ENCODE measurements around the gene AMHR2. TPM values are rescaled to one million over a fixed set of nuclear protein-coding genes. Genes with fewer than 3 reads are reported as not detected.
"Not testable (repeated sequence)": the region's sequence is repeated elsewhere in the genome, so short reads cannot be mapped to it uniquely, and the experiment has no call there.

Gene AMHR2
- total RNA-seq, 1 experiment from 2014 or later, result not detected

DNA sequence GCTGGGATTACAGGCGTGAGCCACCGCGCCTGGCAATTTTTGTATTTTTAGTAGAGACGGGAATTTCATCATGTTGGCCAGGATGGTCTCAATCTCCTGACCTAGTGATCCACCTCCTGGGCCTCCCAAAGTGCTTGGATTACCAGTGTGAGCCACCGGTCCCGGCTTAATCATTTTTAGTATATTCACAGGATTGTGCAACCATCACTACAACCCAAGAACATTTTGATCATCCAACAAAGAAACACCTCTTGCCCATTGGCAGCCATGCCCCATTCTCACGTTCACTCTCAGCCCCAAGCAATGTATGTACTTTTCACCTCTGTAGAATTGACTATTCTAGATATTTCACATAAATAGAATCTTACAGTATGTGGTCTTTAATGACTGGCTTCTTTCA is 23.8 kb upstream of the AMHR2 start:
- no peak overlapping the region for H2BK120ac ChIP-seq (ENCODE audit: low read depth, low read length, poor library complexity, severe bottlenecking)
- H3K18ac ChIP-seq (ENCODE audit: insufficient read length, low read depth, low read length), result no peak overlapping the region
- no peaks in the 10 kb centered on the region for H3K23me2 ChIP-seq (ENCODE audit: insufficient read length, low read depth, low read length, poor library complexity, severe bottlenecking)
- H4K8ac ChIP-seq (replicated peaks; ENCODE audit: insufficient read length, low read depth, low read length), result no peak overlapping the region
- H2AK5ac ChIP-seq (ENCODE audit: insufficient read length, low read length), result no peak overlapping the region
- Mint-ChIP-seq H3K27ac (no peak overlapping the region), H3K36me3 (ENCODE audit: insufficient read depth in 1 of 3, low read depth in 3 of 3) (peaks cover 3 to 25% (median 9%) of the 10 kb centered on the region in 3 experiments), H3K4me3 (no peak overlapping the region), H3K27me3 (ENCODE audit: low read depth) (no peaks in the 10 kb centered on the region), H3K4me1 (no peaks in the 10 kb centered on the region), H3K9me3 (no peaks in the 10 kb centered on the region)
- no peak overlapping the region for H3K27ac ChIP-seq (ENCODE audit: insufficient read length, low read depth, low read length)
- H2BK20ac ChIP-seq (ENCODE audit: low read depth, low read length, poor library complexity, severe bottlenecking), result no peak overlapping the region
- H4K91ac ChIP-seq (ENCODE audit: insufficient read length, low read depth, low read length), result no peak overlapping the region
- H3K79me1 ChIP-seq (ENCODE audit: insufficient read depth, low read depth, low read length, poor library complexity, severe bottlenecking), result peaks cover 2% of the 10 kb centered on the region
- no peaks in the 10 kb centered on the region for H3K27me3 ChIP-seq (ENCODE audit: insufficient read depth, low read length)
- H3K23ac ChIP-seq (ENCODE audit: insufficient read length, low read depth, low read length), result no peak overlapping the region
- DNase-seq, result no peak
- no peak overlapping the region for H2AFZ ChIP-seq (ENCODE audit: low read length)
- no peaks in the 10 kb centered on the region for H4K20me1 ChIP-seq (ENCODE audit: control insufficient read depth, insufficient read depth, insufficient read length)
- H4K5ac ChIP-seq (ENCODE audit: insufficient read length, low read depth, low read length), result no peak overlapping the region
- H2BK15ac ChIP-seq (ENCODE audit: low read depth, low read length), result no peak overlapping the region
- H3K14ac ChIP-seq (ENCODE audit: insufficient read depth, low read length), result no peak overlapping the region
- H3K4me1 ChIP-seq (ENCODE audit: insufficient read depth, low read length), result no peaks in the 10 kb centered on the region
- H3K4ac ChIP-seq (ENCODE audit: low read depth, low read length), result no peak overlapping the region
- TF ChIP-seq, protein P1, sequence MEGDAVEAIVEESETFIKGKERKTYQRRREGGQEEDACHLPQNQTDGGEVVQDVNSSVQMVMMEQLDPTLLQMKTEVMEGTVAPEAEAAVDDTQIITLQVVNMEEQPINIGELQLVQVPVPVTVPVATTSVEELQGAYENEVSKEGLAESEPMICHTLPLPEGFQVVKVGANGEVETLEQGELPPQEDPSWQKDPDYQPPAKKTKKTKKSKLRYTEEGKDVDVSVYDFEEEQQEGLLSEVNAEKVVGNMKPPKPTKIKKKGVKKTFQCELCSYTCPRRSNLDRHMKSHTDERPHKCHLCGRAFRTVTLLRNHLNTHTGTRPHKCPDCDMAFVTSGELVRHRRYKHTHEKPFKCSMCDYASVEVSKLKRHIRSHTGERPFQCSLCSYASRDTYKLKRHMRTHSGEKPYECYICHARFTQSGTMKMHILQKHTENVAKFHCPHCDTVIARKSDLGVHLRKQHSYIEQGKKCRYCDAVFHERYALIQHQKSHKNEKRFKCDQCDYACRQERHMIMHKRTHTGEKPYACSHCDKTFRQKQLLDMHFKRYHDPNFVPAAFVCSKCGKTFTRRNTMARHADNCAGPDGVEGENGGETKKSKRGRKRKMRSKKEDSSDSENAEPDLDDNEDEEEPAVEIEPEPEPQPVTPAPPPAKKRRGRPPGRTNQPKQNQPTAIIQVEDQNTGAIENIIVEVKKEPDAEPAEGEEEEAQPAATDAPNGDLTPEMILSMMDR (conservative IDR thresholded peaks at IDR 0.05), result no peak
- no peaks in the 10 kb centered on the region; the same call in 1 of the 2 replicates for H3K79me2 ChIP-seq (ENCODE audit: insufficient read depth, low read length)
- WGBS (ENCODE audit: extremely low coverage, insufficient read length, low lambda C conversion rate), result no CpG with 5 or more reads among the region's 7 CpGs
- no peak overlapping the region for H3K9ac ChIP-seq (ENCODE audit: extremely low read depth, insufficient read length, low read length)
- H3K9me3 ChIP-seq (ENCODE audit: control insufficient read depth, low read depth, low read length), result no peaks in the 10 kb centered on the region
- H3T11ph ChIP-seq (ENCODE audit: low read length), result no peak overlapping the region
- H2BK5ac ChIP-seq (ENCODE audit: insufficient read length, low read length), result no peak overlapping the region
- H2BK12ac ChIP-seq (ENCODE audit: insufficient read length, low read depth, low read length), result no peak overlapping the region
- no peak overlapping the region for H3K56ac ChIP-seq (ENCODE audit: insufficient read length, low read depth, low read length)
- no peak overlapping the region for H3K4me2 ChIP-seq (ENCODE audit: insufficient read depth, insufficient read length, low read length)

DNA sequence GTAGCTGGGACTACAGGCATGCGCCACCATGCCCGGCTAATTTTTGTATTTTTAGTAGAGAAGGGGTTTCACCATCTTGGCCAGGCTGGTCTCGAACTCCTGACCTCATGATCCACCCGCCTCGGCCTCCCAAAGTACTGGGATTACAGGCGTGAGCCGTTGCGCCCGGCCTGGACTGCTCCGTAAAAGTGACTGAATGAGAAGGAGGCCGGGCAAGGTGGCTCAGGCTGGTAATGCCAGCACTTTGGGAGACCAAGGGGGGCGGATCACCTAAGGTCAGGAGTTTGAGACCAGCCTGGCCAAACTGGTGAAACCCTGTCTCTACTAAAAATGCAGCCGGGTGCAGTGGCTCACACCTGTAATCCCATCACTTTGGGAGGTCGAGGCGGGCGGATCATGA is 21.3 kb upstream of the AMHR2 start:
- H3K27me3 Mint-ChIP-seq (ENCODE audit: low read depth); H3K27ac Mint-ChIP-seq: not testable (repeated sequence)

More for the DNA sequence above, 21.3 kb upstream of the AMHR2 start:
- WGBS (ENCODE audit: extremely low coverage, insufficient read length, low lambda C conversion rate), result no CpG with 5 or more reads among the region's 16 CpGs
- not testable (repeated sequence) for H3K23ac ChIP-seq (ENCODE audit: insufficient read length, low read depth, low read length); H3K18ac ChIP-seq (ENCODE audit: insufficient read length, low read depth, low read length); H3T11ph ChIP-seq (ENCODE audit: low read length); H3K56ac ChIP-seq (ENCODE audit: insufficient read length, low read depth, low read length); H4K20me1 ChIP-seq (ENCODE audit: control insufficient read depth, insufficient read depth, insufficient read length); H3K27ac ChIP-seq (ENCODE audit: insufficient read length, low read depth, low read length); H3K4me3 Mint-ChIP-seq; H2BK5ac ChIP-seq (ENCODE audit: insufficient read length, low read length); H3K4me1 Mint-ChIP-seq; H3K9ac ChIP-seq (ENCODE audit: extremely low read depth, insufficient read length, low read length); H2BK120ac ChIP-seq (ENCODE audit: low read depth, low read length, poor library complexity, severe bottlenecking); H3K9me3 Mint-ChIP-seq; H3K4me1 ChIP-seq (ENCODE audit: insufficient read depth, low read length); H4K91ac ChIP-seq (ENCODE audit: insufficient read length, low read depth, low read length); H3K27me3 ChIP-seq (ENCODE audit: insufficient read depth, low read length); H3K9me3 ChIP-seq (ENCODE audit: control insufficient read depth, low read depth, low read length); H2AK5ac ChIP-seq (ENCODE audit: insufficient read length, low read length); H3K14ac ChIP-seq (ENCODE audit: insufficient read depth, low read length); H3K4ac ChIP-seq (ENCODE audit: low read depth, low read length); H2AFZ ChIP-seq (ENCODE audit: low read length); H4K5ac ChIP-seq (ENCODE audit: insufficient read length, low read depth, low read length); H3K79me1 ChIP-seq (ENCODE audit: insufficient read depth, low read depth, low read length, poor library complexity, severe bottlenecking); H3K79me2 ChIP-seq (ENCODE audit: insufficient read depth, low read length); H2BK12ac ChIP-seq (ENCODE audit: insufficient read length, low read depth, low read length); H2BK15ac ChIP-seq (ENCODE audit: low read depth, low read length); H2BK20ac ChIP-seq (ENCODE audit: low read depth, low read length, poor library complexity, severe bottlenecking); H3K4me2 ChIP-seq (ENCODE audit: insufficient read depth, insufficient read length, low read length); H4K8ac ChIP-seq (replicated peaks; ENCODE audit: insufficient read length, low read depth, low read length); H3K23me2 ChIP-seq (ENCODE audit: insufficient read length, low read depth, low read length, poor library complexity, severe bottlenecking); DNase-seq
- H3K36me3 Mint-ChIP-seq (ENCODE audit: insufficient read depth in 1 of 3, low read depth in 3 of 3), result peaks cover 8 to 29% (median 19%) of the 10 kb centered on the region in 3 experiments
